Breast epithelium (tissue), 3 donors: Measurements from ENCODE around the gene LPAR1.

Source experiments
- POLR2A ChIP-seq: fragments of 450-650 bp; IDR thresholded peaks from one replicate; pipeline ENCODE4 v1.6.1; 2016; ENCODE audit warnings: antibody characterized with exemption, mild to moderate bottlenecking, moderate library complexity
- POLR2AphosphoS5 ChIP-seq, 3 donors: sonication (generic); formaldehyde crosslinking; IDR thresholded peaks; one replicate each; pipeline ENCODE4 v1.6.1; 2017; ENCODE audit warnings: antibody characterized with exemption in 3 of 3
- TF ChIP-seq, protein P1 (sequence below), 3 donors: fragments of 450-650 bp; IDR thresholded peaks; one replicate each; pipeline ENCODE4 v1.5.1; 2016 to 2017; ENCODE audit warnings: antibody characterized with exemption in 3 of 3, mild to moderate bottlenecking in 3 of 3, moderate library complexity in 3 of 3

GRCh38 chr9:111023128-111023527 is 15.1 kb downstream of the LPAR1 start:
- TF ChIP-seq POLR2A (no peak), POLR2AphosphoS5 (IDR thresholded peaks at IDR 0.05) (no peak)
- TF ChIP-seq, protein P1, sequence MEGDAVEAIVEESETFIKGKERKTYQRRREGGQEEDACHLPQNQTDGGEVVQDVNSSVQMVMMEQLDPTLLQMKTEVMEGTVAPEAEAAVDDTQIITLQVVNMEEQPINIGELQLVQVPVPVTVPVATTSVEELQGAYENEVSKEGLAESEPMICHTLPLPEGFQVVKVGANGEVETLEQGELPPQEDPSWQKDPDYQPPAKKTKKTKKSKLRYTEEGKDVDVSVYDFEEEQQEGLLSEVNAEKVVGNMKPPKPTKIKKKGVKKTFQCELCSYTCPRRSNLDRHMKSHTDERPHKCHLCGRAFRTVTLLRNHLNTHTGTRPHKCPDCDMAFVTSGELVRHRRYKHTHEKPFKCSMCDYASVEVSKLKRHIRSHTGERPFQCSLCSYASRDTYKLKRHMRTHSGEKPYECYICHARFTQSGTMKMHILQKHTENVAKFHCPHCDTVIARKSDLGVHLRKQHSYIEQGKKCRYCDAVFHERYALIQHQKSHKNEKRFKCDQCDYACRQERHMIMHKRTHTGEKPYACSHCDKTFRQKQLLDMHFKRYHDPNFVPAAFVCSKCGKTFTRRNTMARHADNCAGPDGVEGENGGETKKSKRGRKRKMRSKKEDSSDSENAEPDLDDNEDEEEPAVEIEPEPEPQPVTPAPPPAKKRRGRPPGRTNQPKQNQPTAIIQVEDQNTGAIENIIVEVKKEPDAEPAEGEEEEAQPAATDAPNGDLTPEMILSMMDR (IDR thresholded peaks at IDR 0.05), result no peak
